GM21717 (cell line): ENCODE data around the gene RB1.
A peak's percentile ranks its signal among the peaks of the same experiment; 100 is the strongest.
"Not testable (repeated sequence)": the region's sequence is repeated elsewhere in the genome, so short reads cannot be mapped to it uniquely, and the experiment has no call there.

Experiments used
- ATAC-seq: cut with Tn5 transposase; IDR thresholded peaks from one replicate; pipeline ENCODE4 v1.9.1; 2021; ENCODE audit warnings: mild to moderate bottlenecking, moderate library complexity; ENCODE audit not compliant: unreplicated experiment

Gene RB1

GRCh38 chr13:48404952-48405351, 101.4 kb downstream of the RB1 start:
- no peak for ATAC-seq

DNA sequence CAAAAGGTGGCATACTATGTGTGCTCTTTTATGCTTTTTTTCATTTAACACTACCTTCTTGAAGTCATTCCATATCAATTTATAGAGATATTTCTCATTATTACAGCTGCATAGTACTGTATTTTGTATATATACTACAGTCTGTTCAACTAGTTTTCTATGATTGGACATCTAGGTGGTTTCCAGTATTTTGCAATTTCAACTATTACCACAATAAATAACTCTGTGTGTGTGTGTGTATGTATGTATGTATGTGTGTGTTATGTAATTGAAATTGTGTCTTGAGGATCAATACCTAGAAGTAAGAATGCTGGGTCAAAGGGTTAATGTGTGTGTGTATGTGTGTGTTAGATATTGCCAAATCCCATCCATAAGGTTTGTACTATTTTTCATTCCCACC, 102.3 kb downstream of the RB1 start:
- ATAC-seq = no peak

DNA sequence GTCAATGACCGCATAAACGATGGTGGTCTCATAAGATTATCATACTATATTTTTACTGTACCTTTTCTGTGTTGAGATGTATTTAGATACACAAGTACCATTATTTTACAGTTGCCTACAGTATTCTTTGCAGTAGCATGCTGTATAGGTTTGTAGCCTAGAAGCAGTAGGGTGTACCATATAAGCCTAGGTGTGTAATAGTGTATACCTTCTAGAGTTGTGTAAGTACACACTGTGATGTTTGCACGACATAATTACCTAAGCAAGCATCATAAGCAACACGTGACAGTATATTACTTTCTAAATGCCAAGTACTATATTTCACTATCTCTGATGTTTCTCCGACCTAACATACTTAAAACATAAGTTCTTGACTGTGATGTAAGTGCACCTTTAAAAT, 106.6 kb downstream of the RB1 start:
- no peak for ATAC-seq

DNA sequence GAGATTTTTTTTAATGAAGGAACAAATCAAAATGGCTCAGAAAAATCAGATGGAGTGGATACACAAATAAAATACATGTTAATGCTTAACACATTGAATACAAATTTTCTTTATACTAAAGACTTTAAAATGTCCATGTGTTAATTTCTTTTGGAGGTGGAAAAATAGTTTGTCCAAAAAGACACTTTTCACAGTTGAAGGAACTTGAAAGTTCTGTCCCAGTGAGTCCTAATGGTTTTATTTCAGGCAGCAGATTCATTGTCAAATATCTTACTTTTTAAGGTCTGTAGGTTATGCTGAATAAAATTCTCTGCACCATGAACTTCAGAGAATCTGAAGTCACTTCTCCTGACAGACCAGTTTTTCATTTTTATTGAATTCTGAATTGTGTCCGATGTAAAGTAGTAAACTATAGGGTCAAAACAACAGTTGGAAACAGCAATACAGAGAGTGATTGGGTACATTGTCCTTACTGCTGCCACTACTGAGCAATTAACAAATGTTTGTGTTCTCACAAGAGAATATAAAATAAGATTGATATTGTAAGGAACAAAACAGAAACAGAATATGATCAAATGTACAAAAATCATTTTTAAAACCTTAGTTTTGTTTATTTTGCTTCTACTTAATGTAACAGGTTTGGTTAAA, 107.7 kb downstream of the RB1 start:
- ATAC-seq = no peak

DNA sequence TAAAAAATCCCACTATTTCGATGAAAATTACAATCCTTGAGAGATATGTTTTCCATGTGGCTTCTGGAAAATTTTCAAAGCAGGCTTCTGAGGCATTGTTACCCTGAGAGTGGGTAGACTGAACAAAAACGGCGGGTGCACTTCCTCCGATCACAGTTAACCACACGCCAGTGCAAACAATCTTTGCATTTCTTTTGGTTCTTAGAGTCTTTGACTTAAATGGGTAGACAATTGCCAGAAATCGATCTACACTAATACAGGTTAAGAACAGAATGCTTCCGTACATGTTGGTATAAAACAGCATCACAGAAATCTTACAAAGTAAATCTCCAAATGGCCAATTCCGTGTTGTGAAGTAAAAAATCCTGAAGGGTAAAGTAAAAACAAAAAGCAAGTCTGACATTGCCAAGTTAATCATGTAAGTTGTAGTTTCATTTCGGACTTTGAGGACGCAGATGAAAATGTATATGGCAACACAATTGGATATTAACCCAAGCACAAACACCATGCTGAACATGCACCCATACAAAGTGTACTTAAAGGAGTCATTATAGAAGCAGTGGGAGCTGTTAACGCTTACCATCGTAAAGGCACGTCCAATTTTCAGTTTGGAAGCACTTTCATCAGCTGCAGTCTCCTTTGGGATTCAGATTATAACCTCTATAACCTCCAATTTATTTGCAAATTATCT, 108.4 kb downstream of the RB1 start:
- no peak for ATAC-seq

GRCh38 chr13:48412881-48413351, 109.4 kb downstream of the RB1 start, which contains the start of gene LPAR6:
TSS of gene LPAR6 (minus strand) at chr13:48413113. CDS start at chr13:48412423, 690 bp downstream.
- no peak for ATAC-seq

DNA sequence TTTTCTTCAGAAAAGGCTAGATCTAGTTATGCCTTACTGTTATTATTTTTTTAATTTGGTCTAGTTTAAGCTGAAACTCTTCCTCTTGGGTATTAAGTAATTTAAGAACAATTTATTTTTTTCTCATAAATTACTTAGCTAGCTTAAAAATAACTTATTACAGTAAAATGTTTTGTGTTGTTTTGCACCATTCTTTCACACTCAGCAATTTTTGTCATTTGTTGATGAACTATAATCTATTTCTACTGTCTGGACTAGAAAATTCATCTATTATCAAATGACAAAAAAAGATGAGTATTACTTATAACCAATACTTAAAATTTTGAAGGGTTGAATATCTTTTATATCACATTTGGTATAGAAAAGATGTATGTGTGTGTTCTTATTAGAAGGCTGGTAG, 111.0 kb downstream of the RB1 start:
- no peak for ATAC-seq

DNA sequence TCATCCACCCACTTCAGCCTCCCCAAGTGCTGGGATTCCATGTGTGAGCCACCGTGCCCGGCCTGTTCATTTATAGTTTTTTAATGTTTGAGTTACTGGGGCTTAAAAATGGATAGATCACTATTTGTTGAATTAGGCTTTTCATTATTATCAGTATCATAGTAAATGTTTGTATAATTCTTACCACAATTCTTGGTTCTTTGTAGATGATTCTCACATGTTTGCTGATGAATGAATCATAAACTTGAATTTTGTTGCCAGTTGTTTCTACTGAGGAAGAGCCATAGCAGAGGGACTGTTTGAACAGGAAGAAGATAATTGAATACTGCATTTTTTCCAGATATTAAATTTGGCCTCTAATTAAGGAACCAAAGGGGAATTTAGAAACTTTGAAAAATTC, 112.0 kb downstream of the RB1 start:
- ATAC-seq = no peak

DNA sequence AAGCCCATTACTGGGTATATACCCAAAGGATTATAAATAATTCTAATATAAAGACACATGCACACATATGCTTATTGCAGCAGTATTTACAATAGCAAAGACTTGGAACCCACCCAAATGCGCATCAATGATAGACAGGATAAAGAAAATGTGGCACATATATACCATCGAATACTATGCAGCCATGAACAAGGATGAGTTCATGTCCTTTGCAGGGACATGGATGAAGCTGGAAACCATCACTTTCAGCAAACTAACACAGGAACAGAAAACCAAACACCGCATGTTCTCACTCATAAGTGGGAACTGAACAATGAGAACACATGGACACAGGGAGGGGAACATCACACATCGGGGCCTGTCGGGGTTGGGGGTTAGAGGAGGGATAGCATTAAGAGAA, 118.5 kb downstream of the RB1 start:
- not testable (repeated sequence) for ATAC-seq

- ATAC-seq = no peak
These were observed 120.7 kb downstream of the RB1 start for GRCh38 chr13:48424212-48424611.

GRCh38 chr13:48426052-48426451, 122.5 kb downstream of the RB1 start:
- ATAC-seq = no peak

GRCh38 chr13:48426755-48427298, 123.3 kb downstream of the RB1 start:
- ATAC-seq = not testable (repeated sequence)

GRCh38 chr13:48429036-48429435, 125.5 kb downstream of the RB1 start:
- no peak for ATAC-seq

DNA sequence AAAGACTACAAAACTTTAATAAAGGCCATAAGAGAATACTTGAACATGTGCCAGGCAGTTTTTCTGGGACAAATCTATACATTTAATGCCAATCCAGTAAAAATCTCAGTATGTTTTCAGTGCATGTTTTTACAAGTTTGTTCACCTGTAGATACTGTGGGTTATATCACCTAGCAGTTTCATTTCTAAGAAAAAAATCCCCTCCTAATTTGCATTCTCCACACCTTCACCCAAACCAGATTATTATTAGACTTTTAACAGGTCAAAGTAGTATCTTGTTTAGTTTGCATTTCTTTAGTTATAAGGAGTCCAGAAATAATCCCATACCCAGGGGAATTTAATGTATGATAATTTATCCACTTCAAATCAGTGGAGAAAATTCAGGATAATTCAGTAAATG, 126.3 kb downstream of the RB1 start:
- ATAC-seq = peak; percentile 65

- ATAC-seq = no peak
These were observed 127.9 kb downstream of the RB1 start for GRCh38 chr13:48431431-48431830.

DNA sequence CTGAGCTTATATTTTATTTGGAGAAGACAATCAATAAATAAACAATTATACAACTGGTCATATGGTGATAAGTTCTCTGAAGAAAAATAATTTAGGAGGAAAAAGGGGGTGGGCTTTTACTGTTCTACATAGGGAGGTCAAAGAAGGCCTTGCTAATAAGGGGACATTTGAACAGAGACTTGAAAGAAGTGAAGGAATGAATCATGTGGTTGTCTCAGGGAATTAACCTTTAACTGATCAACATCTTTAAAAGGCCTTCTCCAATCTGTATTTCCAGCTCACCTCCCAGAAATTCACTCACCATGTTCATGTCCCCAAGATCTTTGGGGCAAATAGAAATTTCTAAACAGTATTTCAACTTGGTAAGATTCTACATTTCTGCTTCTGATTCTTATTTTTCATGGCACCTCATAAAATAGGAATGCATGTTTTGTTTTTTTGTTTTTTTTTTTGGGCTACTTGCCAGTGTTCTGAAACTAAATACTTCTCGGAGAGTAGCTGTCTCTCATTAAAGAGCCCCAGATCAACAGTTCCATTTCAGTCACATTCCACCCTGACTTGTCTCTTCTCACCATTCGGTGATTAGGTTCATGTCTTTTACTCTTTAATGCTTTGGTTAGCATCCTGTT, 128.6 kb downstream of the RB1 start:
- no peak for ATAC-seq

GRCh38 chr13:48434200-48434599, 130.6 kb downstream of the RB1 start:
- no peak for ATAC-seq

DNA sequence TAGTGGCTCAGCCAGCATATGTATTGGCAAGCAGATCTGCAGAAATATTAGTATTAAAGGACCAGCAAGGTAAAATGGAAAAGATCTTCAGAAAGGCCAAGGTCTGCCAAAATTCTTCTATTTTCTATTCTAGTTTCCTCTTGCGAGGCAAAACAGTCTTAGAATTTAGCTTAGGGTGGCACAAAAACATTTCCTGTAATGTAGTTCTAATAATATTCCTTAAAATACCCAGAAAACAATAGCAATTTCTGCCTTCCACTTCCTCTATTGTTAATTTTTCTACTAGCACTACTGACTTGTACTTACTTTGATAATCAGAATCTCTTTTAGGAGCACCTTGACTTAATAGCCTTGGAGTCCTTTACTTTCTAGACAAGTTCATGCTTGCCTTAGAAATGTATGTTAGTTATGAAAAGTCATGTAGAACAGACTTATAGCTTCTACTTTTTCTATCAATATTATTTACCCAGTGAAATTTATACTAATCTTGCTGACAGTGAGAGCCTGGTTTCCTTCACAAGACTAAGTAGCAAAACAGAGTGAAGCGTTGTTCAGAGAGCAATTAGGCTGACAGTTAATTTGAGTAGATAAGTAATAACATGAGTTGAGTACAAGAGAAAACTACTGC, 133.2 kb downstream of the RB1 start:
- ATAC-seq = no peak

GRCh38 chr13:48437371-48437770, 133.8 kb downstream of the RB1 start:
- ATAC-seq = no peak

DNA sequence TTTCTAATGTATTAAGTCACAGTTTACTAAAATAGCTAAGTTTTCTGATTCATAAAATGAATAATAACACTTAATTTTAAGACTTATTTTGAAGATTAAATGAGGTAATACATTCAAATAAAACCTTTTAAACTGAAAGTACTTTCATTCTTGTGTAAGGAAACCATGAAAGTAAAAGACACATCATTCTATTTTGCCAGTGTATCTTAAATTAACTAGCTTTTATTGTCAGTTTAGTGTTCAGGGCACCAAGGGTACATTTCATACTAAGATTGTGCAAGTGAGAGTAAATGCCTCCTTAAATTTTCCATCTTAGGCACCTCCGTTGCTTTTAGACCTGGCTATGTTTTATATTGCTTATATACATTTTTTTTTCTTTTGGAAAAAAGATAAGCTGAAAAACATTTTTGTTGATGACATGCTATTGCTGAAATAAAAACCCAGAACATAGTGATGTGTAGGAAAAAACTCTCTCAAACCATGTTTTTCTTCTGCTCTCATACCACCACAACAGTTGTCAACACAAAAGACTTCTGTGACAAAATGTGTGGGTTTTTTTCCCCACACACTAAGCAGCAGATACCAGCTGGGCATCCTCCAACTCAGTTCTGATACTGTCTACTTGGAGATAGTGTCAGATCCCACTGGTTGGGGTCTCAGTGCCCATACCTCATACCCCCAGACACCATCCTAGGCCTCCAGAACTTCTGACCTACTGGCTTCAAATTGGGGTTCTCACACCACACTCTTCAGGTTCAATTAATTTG, 140.1 kb downstream of the RB1 start:
- no peak for ATAC-seq

DNA sequence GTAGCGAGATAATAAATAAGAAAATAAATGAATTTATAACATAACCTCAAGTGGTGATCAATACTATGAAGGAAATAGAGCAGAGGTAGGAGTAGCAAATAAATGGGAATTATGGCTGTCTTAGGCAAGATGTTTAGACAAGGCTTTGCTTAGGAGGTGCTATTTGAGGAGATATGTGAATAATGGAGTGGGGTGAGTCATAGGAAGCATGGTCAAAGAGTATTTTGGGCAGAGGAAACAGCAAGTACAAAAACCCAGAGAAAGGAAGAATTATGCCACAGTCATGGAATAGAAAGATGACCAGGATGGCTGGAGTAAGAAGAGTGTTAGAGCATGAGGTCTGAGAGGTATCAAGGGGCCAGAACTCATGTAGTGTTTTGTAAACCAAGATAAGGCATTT, 142.9 kb downstream of the RB1 start:
- ATAC-seq = no peak
